ENCODE results near the gene VIM. TPM values are rescaled to one million over a fixed set of nuclear protein-coding genes. Genes with fewer than 3 reads are reported as not detected.

VIM gene
- total RNA-seq, 1 experiment from 2014 or later, result 7.2 TPM

- no peaks in the 10 kb centered on the region for H3K27me3 ChIP-seq (ENCODE audit: insufficient read depth, low read length)
- ChIA-PET POLR2A (no interaction called here), RAD21 (ENCODE audit: low non-redundant PET in 1 of 2, low total read pairs in 2 of 2, uncharacterized antibody in 2 of 2, unreplicated experiment in 2 of 2) (no interaction called here), CTCF (no interaction called here)
- no peaks in the 10 kb centered on the region for H3K4me1 ChIP-seq (ENCODE audit: control insufficient read depth in 1 of 2, insufficient read depth in 2 of 2, low read length in 2 of 2)
- H3K9me2 ChIP-seq (ENCODE audit: insufficient read depth), result no peaks in the 10 kb centered on the region
- H3K4me3 ChIP-seq (replicated peaks in 1 of 2; ENCODE audit: low read depth in 1 of 2, low read length in 2 of 2), result no peak overlapping the region
- H3K9ac ChIP-seq (ENCODE audit: low read length), result no peak overlapping the region
- DNase-seq (ENCODE audit: low read depth, low spot score) (no peak), ATAC-seq (no peak)
- no peaks in the 10 kb centered on the region; a peak in 1 of 4 replicates for H3K9me3 ChIP-seq (ENCODE audit: control insufficient read depth in 1 of 2, insufficient read depth in 1 of 2, low read depth in 1 of 2, low read length in 2 of 2)
- no peaks in the 10 kb centered on the region for H3K36me3 ChIP-seq (ENCODE audit: control insufficient read depth in 1 of 2, insufficient read depth in 2 of 2, low read length in 2 of 2)
- H3K27ac ChIP-seq (ENCODE audit: low read depth, low read length), result no peak overlapping the region
- no peaks in the 10 kb centered on the region for H4K20me1 ChIP-seq (ENCODE audit: insufficient read depth)
- no TSS peak for BruUV-seq (replicated peaks)
- no peaks in the 10 kb centered on the region for H3K79me2 ChIP-seq (ENCODE audit: insufficient read depth, low read length)
- TF ChIP-seq CBX3 (IDR thresholded peaks at IDR 0.05; ENCODE audit: low read depth) (no peak), EZH2 (IDR thresholded peaks at IDR 0.05) (no peak)
- H2AFZ ChIP-seq (ENCODE audit: low read depth, low read length, poor library complexity, severe bottlenecking), result no peak overlapping the region
- no peak overlapping the region for H3K4me2 ChIP-seq (ENCODE audit: low read length)
- intact Hi-C loops (cut with micrococcal nuclease), result no loop called here
These were observed 19.2 kb downstream of the VIM start for GRCh38 chr10:17247210-17247609.

- H3K27me3 ChIP-seq (ENCODE audit: insufficient read depth, low read length), result no peaks in the 10 kb centered on the region
- no peak overlapping the region for H3K9ac ChIP-seq (ENCODE audit: low read length)
- ChIA-PET CTCF (no interaction called here), RAD21 (ENCODE audit: low non-redundant PET in 1 of 2, low total read pairs in 2 of 2, uncharacterized antibody in 2 of 2, unreplicated experiment in 2 of 2) (no interaction called here), POLR2A (no interaction called here)
- intact Hi-C loops (cut with micrococcal nuclease), result loop anchor here (1.0 to 2.0 kb wide), 2 partner anchors 358 to 421 kb away; no protein-coding TSS in a partner anchor
- ATAC-seq (no peak), DNase-seq (ENCODE audit: low read depth, low spot score) (no peak)
- H3K27ac ChIP-seq (ENCODE audit: low read depth, low read length), result no peak overlapping the region
- no peaks in the 10 kb centered on the region for H3K4me1 ChIP-seq (ENCODE audit: control insufficient read depth in 1 of 2, insufficient read depth in 2 of 2, low read length in 2 of 2)
- TF ChIP-seq SRF (IDR thresholded peaks at IDR 0.05; ENCODE audit: low read depth), result no peak
- no peak for TF ChIP-seq SP1 (IDR thresholded peaks at IDR 0.05; ENCODE audit: low read depth)
- no peak for TF ChIP-seq ELF1 (IDR thresholded peaks at IDR 0.05; ENCODE audit: borderline replicate concordance, low read depth)
- no peak for TF ChIP-seq ATF3 (IDR thresholded peaks at IDR 0.05)
- TF ChIP-seq SIN3A (IDR thresholded peaks at IDR 0.05; ENCODE audit: low read depth), result no peak
- no peak for TF ChIP-seq ZFX (IDR thresholded peaks at IDR 0.05)
- no peak for TF ChIP-seq RAD21 (IDR thresholded peaks at IDR 0.05; ENCODE audit: low read depth)
- TF ChIP-seq EGR1 (IDR thresholded peaks at IDR 0.05; ENCODE audit: low read depth), result no peak
- no peak for TF ChIP-seq CTCF (IDR thresholded peaks at IDR 0.05 in 2 of 3, conservative IDR thresholded peaks at IDR 0.05 in 1 of 3; ENCODE audit: borderline replicate concordance in 1 of 3, insufficient read depth in 1 of 3, low read depth in 2 of 3, low read length in 2 of 3)
- no peak for TF ChIP-seq EZH2 (IDR thresholded peaks at IDR 0.05)
- no peak for TF ChIP-seq POLR2A (IDR thresholded peaks at IDR 0.05; ENCODE audit: borderline replicate concordance, extremely low read depth, insufficient read depth, insufficient read length)
- TF ChIP-seq CBX3 (IDR thresholded peaks at IDR 0.05; ENCODE audit: low read depth), result no peak
- TF ChIP-seq FOSL1 (IDR thresholded peaks at IDR 0.05; ENCODE audit: low read depth), result no peak
- no peak for TF ChIP-seq MAX (IDR thresholded peaks at IDR 0.05)
- no peak for TF ChIP-seq EZH2phosphoT487 (IDR thresholded peaks at IDR 0.05; ENCODE audit: borderline replicate concordance)
- TF ChIP-seq TCF7L2 (IDR thresholded peaks at IDR 0.05; ENCODE audit: borderline replicate concordance, extremely low read depth, insufficient read depth, insufficient read length), result no peak
- TF ChIP-seq ZBTB33 (IDR thresholded peaks at IDR 0.05; ENCODE audit: extremely low read depth, insufficient replicate concordance, low read length), result no peak
- no peak for TF ChIP-seq POLR2AphosphoS5 (IDR thresholded peaks at IDR 0.05; ENCODE audit: low read depth, low read length)
- no peak for TF ChIP-seq ZNF274 (IDR thresholded peaks at IDR 0.05; ENCODE audit: low read depth, low read length)
- TF ChIP-seq JUND (IDR thresholded peaks at IDR 0.05), result no peak
- no peaks in the 10 kb centered on the region for H3K9me2 ChIP-seq (ENCODE audit: insufficient read depth)
- BruUV-seq (replicated peaks), result no TSS peak
- no peaks in the 10 kb centered on the region for H4K20me1 ChIP-seq (ENCODE audit: insufficient read depth)
- no peaks in the 10 kb centered on the region for H3K36me3 ChIP-seq (ENCODE audit: control insufficient read depth in 1 of 2, insufficient read depth in 2 of 2, low read length in 2 of 2)
- H3K4me2 ChIP-seq (ENCODE audit: low read length), result no peak overlapping the region
- no peak overlapping the region for H3K4me3 ChIP-seq (replicated peaks in 1 of 2; ENCODE audit: low read depth in 1 of 2, low read length in 2 of 2)
- H2AFZ ChIP-seq (ENCODE audit: low read depth, low read length, poor library complexity, severe bottlenecking), result no peak overlapping the region
- no peaks in the 10 kb centered on the region; a peak in 1 of 4 replicates for H3K9me3 ChIP-seq (ENCODE audit: control insufficient read depth in 1 of 2, insufficient read depth in 1 of 2, low read depth in 1 of 2, low read length in 2 of 2)
- H3K79me2 ChIP-seq (ENCODE audit: insufficient read depth, low read length), result no peaks in the 10 kb centered on the region
These were observed 20.9 kb downstream of the VIM start for GRCh38 chr10:17248964-17249363.

Data from HCT116 (cell line).